H9 (cell line): ENCODE measurements around the gene TCF4. TPM values are rescaled to one million over a fixed set of nuclear protein-coding genes. Genes with fewer than 3 reads are reported as not detected.

Experiments used
- DNase-seq: peaks from one replicate; pipeline ENCODE4 v3.0.0-alpha.2; 2017
- H2AFZ ChIP-seq: one replicate; pipeline ENCODE4 v1.6.1; 2013; ENCODE audit warnings: mild to moderate bottlenecking, low read length, control low read depth, moderate library complexity
- H2AK5ac ChIP-seq: 2 replicates; pipeline ENCODE4 v1.6.1; 2013; ENCODE audit warnings: low read length, control low read depth, mixed read lengths; ENCODE audit not compliant: insufficient read length
- H2BK120ac ChIP-seq: one replicate; pipeline ENCODE4 v1.6.1; 2013; ENCODE audit warnings: low read depth, mild to moderate bottlenecking, low read length, control low read depth, inconsistent platforms; ENCODE audit not compliant: poor library complexity, severe bottlenecking
- H2BK12ac ChIP-seq: 2 replicates; pipeline ENCODE4 v1.6.1; 2013; ENCODE audit warnings: low read length, control low read depth, mixed read lengths, low read depth; ENCODE audit not compliant: insufficient read length
- H2BK15ac ChIP-seq: 2 replicates; pipeline ENCODE4 v1.6.1; 2013; ENCODE audit warnings: low read depth, low read length, control low read depth
- H2BK20ac ChIP-seq: one replicate; pipeline ENCODE4 v1.6.1; 2013; ENCODE audit warnings: low read depth, mild to moderate bottlenecking, low read length, control low read depth, inconsistent platforms; ENCODE audit not compliant: poor library complexity, severe bottlenecking
- H2BK5ac ChIP-seq: 2 replicates; pipeline ENCODE4 v1.6.1; 2013; ENCODE audit warnings: low read length, control low read depth, mixed read lengths; ENCODE audit not compliant: insufficient read length
- H3K14ac ChIP-seq: 2 replicates; pipeline ENCODE4 v1.6.1; 2013; ENCODE audit warnings: low read length, control low read depth; ENCODE audit not compliant: insufficient read depth
- H3K18ac ChIP-seq: 2 replicates; pipeline ENCODE4 v1.6.1; 2013; ENCODE audit warnings: low read depth, mild to moderate bottlenecking, mixed read lengths, low read length, control low read depth; ENCODE audit not compliant: insufficient read length
- H3K23ac ChIP-seq: 2 replicates; pipeline ENCODE4 v1.6.1; 2013; ENCODE audit warnings: low read length, control low read depth, mixed read lengths, low read depth; ENCODE audit not compliant: insufficient read length
- H3K23me2 ChIP-seq: 2 replicates; pipeline ENCODE4 v1.6.1; 2013; ENCODE audit warnings: low read depth, mild to moderate bottlenecking, mixed read lengths, low read length, control low read depth; ENCODE audit not compliant: insufficient read length, poor library complexity, severe bottlenecking
- H3K27ac ChIP-seq: 2 replicates; pipeline ENCODE4 v1.5.1; 2013; ENCODE audit warnings: low read length, control low read depth, mixed read lengths, low read depth; ENCODE audit not compliant: insufficient read length
- H3K27me3 ChIP-seq: 2 replicates; pipeline ENCODE4 v1.6.1; 2013; ENCODE audit warnings: low read length, control low read depth, inconsistent platforms; ENCODE audit not compliant: insufficient read depth
- H3K4ac ChIP-seq: 2 replicates; pipeline ENCODE4 v1.6.1; 2013; ENCODE audit warnings: low read depth, mild to moderate bottlenecking, control low read depth, inconsistent platforms, low read length, moderate library complexity
- H3K4me1 ChIP-seq: 2 replicates; pipeline ENCODE4 v1.6.1; 2013; ENCODE audit warnings: low read length, control low read depth, inconsistent platforms; ENCODE audit not compliant: insufficient read depth
- H3K4me2 ChIP-seq: 2 replicates; pipeline ENCODE4 v1.6.1; 2013; ENCODE audit warnings: low read length, control low read depth, mixed read lengths; ENCODE audit not compliant: insufficient read length, insufficient read depth
- H3K56ac ChIP-seq: 2 replicates; pipeline ENCODE4 v1.6.1; 2013; ENCODE audit warnings: low read depth, mild to moderate bottlenecking, mixed read lengths, low read length, control low read depth; ENCODE audit not compliant: insufficient read length
- H3K79me1 ChIP-seq: 2 replicates; pipeline ENCODE4 v1.6.1; 2013; ENCODE audit warnings: low read depth, mild to moderate bottlenecking, moderate library complexity, low read length, control low read depth, inconsistent platforms; ENCODE audit not compliant: insufficient read depth, poor library complexity, severe bottlenecking
- H3K79me2 ChIP-seq: 2 replicates; pipeline ENCODE4 v1.6.1; 2013; ENCODE audit warnings: low read length, control low read depth, inconsistent platforms; ENCODE audit not compliant: insufficient read depth
- H3K9ac ChIP-seq: 2 replicates; pipeline ENCODE4 v1.6.1; 2013; ENCODE audit warnings: low read length, control low read depth, mixed read lengths; ENCODE audit not compliant: insufficient read length; ENCODE audit errors: extremely low read depth
- H3K9me3 ChIP-seq: one replicate; pipeline ENCODE4 v1.6.1; 2013; ENCODE audit warnings: low read depth, low read length, inconsistent platforms; ENCODE audit not compliant: control insufficient read depth
- H3T11ph ChIP-seq: one replicate; pipeline ENCODE4 v1.6.1; 2013; ENCODE audit warnings: mild to moderate bottlenecking, low read length, control low read depth, inconsistent platforms
- H4K20me1 ChIP-seq: one replicate; pipeline ENCODE4 v1.6.1; 2013; ENCODE audit not compliant: control insufficient read depth, insufficient read length, insufficient read depth
- H4K5ac ChIP-seq: 2 replicates; pipeline ENCODE4 v1.6.1; 2013; ENCODE audit warnings: low read depth, mild to moderate bottlenecking, mixed read lengths, low read length, control low read depth; ENCODE audit not compliant: insufficient read length
- H4K8ac ChIP-seq: replicated peaks from 2 replicates; pipeline ENCODE4 v1.6.1; 2013; ENCODE audit warnings: low read length, control low read depth, mixed read lengths, low read depth; ENCODE audit not compliant: insufficient read length
- H4K91ac ChIP-seq: 2 replicates; pipeline ENCODE4 v1.6.1; 2013; ENCODE audit warnings: low read depth, mild to moderate bottlenecking, moderate library complexity, mixed read lengths, low read length, control low read depth; ENCODE audit not compliant: insufficient read length
- H3K27ac Mint-ChIP-seq, 3 experiments: 2 replicates in 2 of 3; 3 replicates in 1 of 3; pipeline ENCODE4 v1.8.0; 2020 to 2021; ENCODE audit warnings: mixed read lengths in 3 of 3, mild to moderate bottlenecking in 1 of 3, moderate library complexity in 1 of 3
- H3K27me3 Mint-ChIP-seq: 2 replicates; pipeline ENCODE4 v1.8.0; 2021; ENCODE audit warnings: low read depth, mild to moderate bottlenecking, moderate library complexity, mixed read lengths
- H3K36me3 Mint-ChIP-seq, 3 experiments: 2 replicates in 2 of 3; 3 replicates in 1 of 3; pipeline ENCODE4 v1.8.0; 2020 to 2021; ENCODE audit warnings: low read depth in 3 of 3, mixed read lengths in 3 of 3; ENCODE audit not compliant: insufficient read depth in 1 of 3
- H3K4me1 Mint-ChIP-seq, 2 experiments: 2 replicates each; pipeline ENCODE4 v1.8.0; 2020; ENCODE audit warnings: mixed read lengths in 2 of 2
- H3K4me3 Mint-ChIP-seq, 2 experiments: 2 replicates in 1 of 2; 3 replicates in 1 of 2; pipeline ENCODE4 v1.8.0; 2020 to 2021; ENCODE audit warnings: mild to moderate bottlenecking in 2 of 2, mixed read lengths in 2 of 2, moderate library complexity in 1 of 2
- H3K9me3 Mint-ChIP-seq, 2 experiments: 2 replicates in 1 of 2; 3 replicates in 1 of 2; pipeline ENCODE4 v1.8.0; 2020; ENCODE audit warnings: mild to moderate bottlenecking in 2 of 2, mixed read lengths in 2 of 2, moderate library complexity in 1 of 2
- CTCF ChIP-seq: fragments of 200-600 bp; sonication (generic); conservative IDR thresholded peaks from 3 replicates; pipeline ENCODE4 v1.8.0; 2021; ENCODE audit warnings: antibody characterized with exemption, mild to moderate bottlenecking
- WGBS: extraction: QIAGEN DNeasy Blood & Tissue Kit; methylation state at CpG from one replicate; pipeline ENCODE4 v1.1.7; 2013; ENCODE audit warnings: missing lambda C conversion rate, low lambda C conversion rate, mixed read lengths; ENCODE audit not compliant: insufficient read length; ENCODE audit errors: extremely low coverage; 5-methylcytosine and 5-hydroxymethylcytosine counted together
- total RNA-seq: library from RNA; stranded (reverse); gene quantifications from 2 replicates; pipeline ENCODE4 v1.2.1, GENCODE V29; 2021

Gene TCF4
- total RNA-seq, 1 experiment from 2014 or later, result 99.4 TPM

- no peak overlapping the region for H3K56ac ChIP-seq
- no peaks in the 10 kb centered on the region for H3K79me1 ChIP-seq
- no peaks in the 10 kb centered on the region for H3K27me3 Mint-ChIP-seq
- H3K9ac ChIP-seq, result no peak overlapping the region
- no peak overlapping the region for H4K5ac ChIP-seq
- no peaks in the 10 kb centered on the region for H3K79me2 ChIP-seq
- no peaks in the 10 kb centered on the region for H3K9me3 Mint-ChIP-seq
- H3K9me3 ChIP-seq, result no peaks in the 10 kb centered on the region
- no peaks in the 10 kb centered on the region; a peak in 1 of 7 replicates for H3K36me3 Mint-ChIP-seq
- no peaks in the 10 kb centered on the region for H3K4me1 Mint-ChIP-seq
- H4K91ac ChIP-seq, result no peak overlapping the region
- DNase-seq, result no peak
- H2BK20ac ChIP-seq, result no peak overlapping the region
- H3K27ac ChIP-seq, result no peak overlapping the region
- H2AK5ac ChIP-seq, result no peak overlapping the region
- H3K23me2 ChIP-seq, result no peaks in the 10 kb centered on the region
- no peak overlapping the region for H2AFZ ChIP-seq
- H3K18ac ChIP-seq, result no peak overlapping the region
- H2BK120ac ChIP-seq, result no peak overlapping the region
- no peak overlapping the region for H2BK15ac ChIP-seq
- H3K4ac ChIP-seq, result no peak overlapping the region
- no peak overlapping the region for H3K4me2 ChIP-seq
- H2BK12ac ChIP-seq, result no peak overlapping the region
- no peak overlapping the region for H4K8ac ChIP-seq
- H3K14ac ChIP-seq, result no peak overlapping the region
- H2BK5ac ChIP-seq, result no peak overlapping the region
- no peak overlapping the region for H3T11ph ChIP-seq
- no CpG with 5 or more reads among the region's 2 CpGs for WGBS
- H3K4me3 Mint-ChIP-seq, result no peak overlapping the region
- no peaks in the 10 kb centered on the region for H3K27me3 ChIP-seq
- no peak overlapping the region for H3K23ac ChIP-seq
- no peaks in the 10 kb centered on the region for H3K4me1 ChIP-seq
- H3K27ac Mint-ChIP-seq, result no peak overlapping the region
- TF ChIP-seq CTCF, result no peak
- H4K20me1 ChIP-seq, result no peaks in the 10 kb centered on the region
These were observed 19.8 kb upstream of the TCF4 start for GRCh38 chr18:55607773-55608172.
